Astrocyte (in vitro differentiated cells and primary cell): ENCODE results near the gene SPDEF. TPM values are rescaled to one million over a fixed set of nuclear protein-coding genes. Genes with fewer than 3 reads are reported as not detected.

Experiments used
- DNase-seq: peaks from one replicate; pipeline ENCODE4 v3.0.0-alpha.2; 2010; ENCODE audit warnings: low read depth
- FAIRE-seq: peaks from 2 replicates; lab custom pipeline; 2011; peaks lifted over from hg19 to GRCh38; lab: Jason Lieb, UNC
- H2AFZ ChIP-seq: 2 replicates; pipeline ENCODE4 v1.6.0; 2012; ENCODE audit warnings: low read depth, low read length, inconsistent platforms
- H3K27ac ChIP-seq: 2 replicates; pipeline ENCODE4 v1.5.1; 2011; ENCODE audit warnings: low read depth, low read length, inconsistent platforms
- H3K27me3 ChIP-seq: 2 replicates; pipeline ENCODE4 v1.6.0; 2011; ENCODE audit warnings: low read length, inconsistent platforms; ENCODE audit not compliant: insufficient read depth
- H3K36me3 ChIP-seq: 2 replicates; pipeline ENCODE4 v1.5.1; 2011; ENCODE audit warnings: low read length, inconsistent platforms; ENCODE audit not compliant: insufficient read depth
- H3K4me1 ChIP-seq: 2 replicates; pipeline ENCODE4 v1.5.1; 2011; ENCODE audit warnings: low read length, inconsistent platforms; ENCODE audit not compliant: insufficient read depth
- H3K4me2 ChIP-seq: 2 replicates; pipeline ENCODE4 v1.6.0; 2012; ENCODE audit warnings: low read length, inconsistent platforms
- H3K4me3 ChIP-seq: 2 replicates; pipeline ENCODE4 v1.5.1; 2011; ENCODE audit warnings: low read depth, mild to moderate bottlenecking, low read length, inconsistent platforms; ENCODE audit not compliant: insufficient read depth
- H3K79me2 ChIP-seq: 2 replicates; pipeline ENCODE4 v1.6.0; 2012; ENCODE audit warnings: mild to moderate bottlenecking, low read length, inconsistent platforms; ENCODE audit not compliant: insufficient read depth
- H3K9ac ChIP-seq: 2 replicates; pipeline ENCODE4 v1.6.0; 2012; ENCODE audit warnings: mild to moderate bottlenecking, low read length, inconsistent platforms
- H3K9me3 ChIP-seq: 2 replicates; pipeline ENCODE4 v1.5.1; 2012; ENCODE audit warnings: low read depth, mild to moderate bottlenecking, low read length, inconsistent platforms; ENCODE audit not compliant: insufficient read depth
- H4K20me1 ChIP-seq: 2 replicates; pipeline ENCODE4 v1.6.0; 2012; ENCODE audit warnings: low read length, inconsistent platforms; ENCODE audit not compliant: insufficient read depth
- H3K27ac Mint-ChIP-seq: one replicate; pipeline ENCODE4 v1.8.0; 2021; ENCODE audit warnings: mild to moderate bottlenecking, mixed read lengths; ENCODE audit not compliant: unreplicated experiment
- H3K27me3 Mint-ChIP-seq: one replicate; pipeline ENCODE4 v1.8.0; 2021; ENCODE audit warnings: low read depth, mixed read lengths; ENCODE audit not compliant: unreplicated experiment
- H3K36me3 Mint-ChIP-seq: one replicate; pipeline ENCODE4 v1.8.0; 2021; ENCODE audit warnings: low read depth, mixed read lengths; ENCODE audit not compliant: unreplicated experiment
- H3K4me1 Mint-ChIP-seq: one replicate; pipeline ENCODE4 v1.8.0; 2021; ENCODE audit warnings: low read depth, mixed read lengths; ENCODE audit not compliant: unreplicated experiment
- H3K4me3 Mint-ChIP-seq: one replicate; pipeline ENCODE4 v1.8.0; 2021; ENCODE audit warnings: mild to moderate bottlenecking, moderate library complexity, mixed read lengths; ENCODE audit not compliant: unreplicated experiment
- H3K9me3 Mint-ChIP-seq: one replicate; pipeline ENCODE4 v1.8.0; 2021; ENCODE audit warnings: mild to moderate bottlenecking, mixed read lengths; ENCODE audit not compliant: unreplicated experiment
- EZH2 ChIP-seq: IDR thresholded peaks from 2 replicates; pipeline ENCODE4 v1.6.1; 2012; ENCODE audit warnings: mild to moderate bottlenecking, low read length, inconsistent platforms; ENCODE audit not compliant: insufficient read depth
- total RNA-seq: library from RNA; stranded (reverse); gene quantifications from 2 replicates; pipeline ENCODE4 v1.2.1, GENCODE V29; 2021
- TF ChIP-seq, protein P1 (sequence below): IDR thresholded peaks from 2 replicates; pipeline ENCODE4 v1.5.1; 2011; ENCODE audit warnings: low read depth, mild to moderate bottlenecking, inconsistent platforms, low read length, moderate library complexity; ENCODE audit not compliant: insufficient read depth

Gene SPDEF
- total RNA-seq, 1 donor from 2014 or later: 0.16 TPM

DNA sequence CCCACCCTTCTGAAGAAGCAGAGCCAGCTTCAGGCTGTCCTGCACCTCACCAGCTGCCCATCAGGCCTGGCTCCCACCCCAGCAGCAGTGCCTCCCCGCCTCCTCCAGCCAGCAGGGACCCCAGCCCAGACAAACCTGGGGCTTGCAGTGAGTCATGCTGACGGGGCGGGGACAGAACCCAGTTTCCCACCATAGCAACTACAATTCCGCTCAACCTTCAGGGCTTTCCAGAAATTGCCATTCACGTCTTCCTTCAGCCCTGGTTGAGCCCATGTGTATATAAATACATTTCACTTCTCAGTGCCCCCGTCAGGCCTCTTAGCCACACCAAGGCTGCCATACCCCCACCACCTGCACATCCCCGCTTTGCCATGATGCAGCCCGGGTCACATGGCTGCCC, 4.4 kb downstream of the SPDEF start:
- FAIRE-seq: no peak

DNA sequence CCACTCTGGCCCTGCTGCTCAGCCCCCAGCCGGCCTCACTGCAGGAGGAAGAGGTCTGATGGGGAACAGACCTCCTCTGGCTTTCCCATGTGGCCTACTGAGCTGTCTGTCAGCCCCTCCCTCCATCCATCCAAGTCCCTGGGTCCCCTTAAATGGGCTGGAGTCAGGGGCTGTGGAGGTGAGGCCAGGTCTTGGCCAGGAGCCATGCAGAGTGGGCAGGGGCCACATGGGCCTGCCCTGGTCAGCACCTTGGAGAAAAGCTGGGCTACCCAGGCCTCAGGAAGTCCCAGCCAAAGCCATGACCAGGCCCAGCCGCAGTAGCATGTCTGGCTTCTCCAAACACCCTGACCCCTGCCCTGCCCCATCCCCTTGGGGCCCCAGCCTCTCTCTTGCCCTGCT, 6.3 kb downstream of the SPDEF start:
- Histone ChIP-seq H3K27me3 (no peaks in the 10 kb centered on the region), H3K27ac (no peak overlapping the region), H3K79me2 (no peaks in the 10 kb centered on the region), H3K9me3 (no peaks in the 10 kb centered on the region), H2AFZ (no peak overlapping the region), H4K20me1 (no peaks in the 10 kb centered on the region), H3K4me3 (no peak overlapping the region), H3K36me3 (no peaks in the 10 kb centered on the region), H3K4me1 (no peaks in the 10 kb centered on the region), H3K4me2 (no peak overlapping the region), H3K9ac (no peak overlapping the region)
- no peak overlapping the region for H3K27ac Mint-ChIP-seq
- FAIRE-seq (no peak), DNase-seq (no peak)
- H3K9me3 Mint-ChIP-seq: peaks cover 4% of the 10 kb centered on the region
- peaks cover 47% of the 10 kb centered on the region for H3K27me3 Mint-ChIP-seq
- H3K4me1 Mint-ChIP-seq: peaks cover 2% of the 10 kb centered on the region
- no peaks in the 10 kb centered on the region for H3K36me3 Mint-ChIP-seq
- H3K4me3 Mint-ChIP-seq: no peak overlapping the region
- no peak for TF ChIP-seq EZH2
- TF ChIP-seq, protein P1, sequence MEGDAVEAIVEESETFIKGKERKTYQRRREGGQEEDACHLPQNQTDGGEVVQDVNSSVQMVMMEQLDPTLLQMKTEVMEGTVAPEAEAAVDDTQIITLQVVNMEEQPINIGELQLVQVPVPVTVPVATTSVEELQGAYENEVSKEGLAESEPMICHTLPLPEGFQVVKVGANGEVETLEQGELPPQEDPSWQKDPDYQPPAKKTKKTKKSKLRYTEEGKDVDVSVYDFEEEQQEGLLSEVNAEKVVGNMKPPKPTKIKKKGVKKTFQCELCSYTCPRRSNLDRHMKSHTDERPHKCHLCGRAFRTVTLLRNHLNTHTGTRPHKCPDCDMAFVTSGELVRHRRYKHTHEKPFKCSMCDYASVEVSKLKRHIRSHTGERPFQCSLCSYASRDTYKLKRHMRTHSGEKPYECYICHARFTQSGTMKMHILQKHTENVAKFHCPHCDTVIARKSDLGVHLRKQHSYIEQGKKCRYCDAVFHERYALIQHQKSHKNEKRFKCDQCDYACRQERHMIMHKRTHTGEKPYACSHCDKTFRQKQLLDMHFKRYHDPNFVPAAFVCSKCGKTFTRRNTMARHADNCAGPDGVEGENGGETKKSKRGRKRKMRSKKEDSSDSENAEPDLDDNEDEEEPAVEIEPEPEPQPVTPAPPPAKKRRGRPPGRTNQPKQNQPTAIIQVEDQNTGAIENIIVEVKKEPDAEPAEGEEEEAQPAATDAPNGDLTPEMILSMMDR: no peak

More for the DNA sequence above, 4.4 kb downstream of the SPDEF start:
- Histone ChIP-seq H3K9me3 (no peaks in the 10 kb centered on the region), H3K9ac (no peak overlapping the region), H3K36me3 (no peaks in the 10 kb centered on the region), H3K27me3 (no peaks in the 10 kb centered on the region), H2AFZ (no peak overlapping the region), H3K4me1 (no peaks in the 10 kb centered on the region), H3K4me3 (no peak overlapping the region), H3K79me2 (no peaks in the 10 kb centered on the region), H4K20me1 (no peaks in the 10 kb centered on the region), H3K4me2 (no peak overlapping the region), H3K27ac (no peak overlapping the region)
- no peak overlapping the region for H3K27ac Mint-ChIP-seq
- H3K27me3 Mint-ChIP-seq: peaks cover 43% of the 10 kb centered on the region
- H3K36me3 Mint-ChIP-seq: no peaks in the 10 kb centered on the region
- no peak for DNase-seq
- peaks cover 5% of the 10 kb centered on the region for H3K4me1 Mint-ChIP-seq
- H3K4me3 Mint-ChIP-seq: no peak overlapping the region
- TF ChIP-seq EZH2: no peak
- TF ChIP-seq, protein P1: no peak
- H3K9me3 Mint-ChIP-seq: peaks cover 4% of the 10 kb centered on the region

GRCh38 chr6:34549026-34549803, 6.9 kb downstream of the SPDEF start:
- DNase-seq (no peak), FAIRE-seq (no peak)
- no peaks in the 10 kb centered on the region for H3K36me3 Mint-ChIP-seq
- H3K36me3 ChIP-seq: no peaks in the 10 kb centered on the region
- no peak overlapping the region for H3K4me3 ChIP-seq
- no peaks in the 10 kb centered on the region for H3K4me1 ChIP-seq
- TF ChIP-seq, protein P1: no peak
- TF ChIP-seq EZH2: no peak
- H3K4me3 Mint-ChIP-seq: no peak overlapping the region
- no peaks in the 10 kb centered on the region for H3K79me2 ChIP-seq
- no peak overlapping the region for H3K27ac ChIP-seq
- peaks cover 2% of the 10 kb centered on the region for H3K4me1 Mint-ChIP-seq
- no peaks in the 10 kb centered on the region for H3K9me3 ChIP-seq
- H3K27me3 Mint-ChIP-seq: peaks cover 52% of the 10 kb centered on the region
- H3K27me3 ChIP-seq: no peaks in the 10 kb centered on the region
- H4K20me1 ChIP-seq: no peaks in the 10 kb centered on the region
- H3K27ac Mint-ChIP-seq: no peak overlapping the region
- no peak overlapping the region for H2AFZ ChIP-seq
- no peak overlapping the region for H3K9ac ChIP-seq
- no peak overlapping the region for H3K4me2 ChIP-seq
- peaks cover 4% of the 10 kb centered on the region for H3K9me3 Mint-ChIP-seq
